Fibroblast of pulmonary artery (primary cell): Measurements from ENCODE around the gene CD300LG.
A peak's percentile ranks its signal among the peaks of the same experiment; 100 is the strongest.
"Not testable (repeated sequence)": the region's sequence is repeated elsewhere in the genome, so short reads cannot be mapped to it uniquely, and the experiment has no call there.

ENCODE experiments used
- DNase-seq: peaks from one replicate; pipeline ENCODE4 v3.0.0-alpha.2; 2010; ENCODE audit warnings: low read depth
- H3K4me3 ChIP-seq: replicated peaks from 2 replicates; pipeline ENCODE4 v1.5.1; 2011; ENCODE audit warnings: low read depth, mild to moderate bottlenecking, control low read depth, low read length, moderate library complexity
- TF ChIP-seq, protein P1 (sequence below): IDR thresholded peaks from 2 replicates; pipeline ENCODE4 v1.5.1; 2011; ENCODE audit warnings: mild to moderate bottlenecking, control low read depth, low read length, inconsistent platforms; ENCODE audit errors: missing control alignments

CD300LG gene, protein sequence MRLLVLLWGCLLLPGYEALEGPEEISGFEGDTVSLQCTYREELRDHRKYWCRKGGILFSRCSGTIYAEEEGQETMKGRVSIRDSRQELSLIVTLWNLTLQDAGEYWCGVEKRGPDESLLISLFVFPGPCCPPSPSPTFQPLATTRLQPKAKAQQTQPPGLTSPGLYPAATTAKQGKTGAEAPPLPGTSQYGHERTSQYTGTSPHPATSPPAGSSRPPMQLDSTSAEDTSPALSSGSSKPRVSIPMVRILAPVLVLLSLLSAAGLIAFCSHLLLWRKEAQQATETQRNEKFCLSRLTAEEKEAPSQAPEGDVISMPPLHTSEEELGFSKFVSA

DNA sequence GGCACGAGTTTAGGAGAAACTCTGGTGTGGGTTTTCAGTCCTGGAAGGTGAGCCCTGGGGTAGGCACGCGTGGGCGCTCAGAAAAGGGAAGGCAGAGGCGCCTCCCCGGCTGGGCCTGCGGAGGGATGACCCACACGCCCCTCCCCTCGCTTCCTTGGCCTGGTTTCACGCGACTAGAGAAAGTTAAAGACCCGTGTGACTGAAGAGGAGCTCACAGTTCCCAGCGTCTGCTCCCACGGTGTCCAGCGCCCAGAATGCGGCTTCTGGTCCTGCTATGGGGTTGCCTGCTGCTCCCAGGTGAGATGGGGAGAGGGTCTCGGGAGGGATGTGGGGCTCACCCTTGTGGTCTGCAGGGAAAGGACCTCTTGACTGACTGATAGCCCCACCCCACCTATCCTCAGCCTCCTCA, at the start of gene CD300LG:
Gene CD300LG (plus strand): TSS at position 214 of the 409 bp plus-strand sequence. CDS start 41 bp downstream, at position 255.
- TF ChIP-seq, protein P1, sequence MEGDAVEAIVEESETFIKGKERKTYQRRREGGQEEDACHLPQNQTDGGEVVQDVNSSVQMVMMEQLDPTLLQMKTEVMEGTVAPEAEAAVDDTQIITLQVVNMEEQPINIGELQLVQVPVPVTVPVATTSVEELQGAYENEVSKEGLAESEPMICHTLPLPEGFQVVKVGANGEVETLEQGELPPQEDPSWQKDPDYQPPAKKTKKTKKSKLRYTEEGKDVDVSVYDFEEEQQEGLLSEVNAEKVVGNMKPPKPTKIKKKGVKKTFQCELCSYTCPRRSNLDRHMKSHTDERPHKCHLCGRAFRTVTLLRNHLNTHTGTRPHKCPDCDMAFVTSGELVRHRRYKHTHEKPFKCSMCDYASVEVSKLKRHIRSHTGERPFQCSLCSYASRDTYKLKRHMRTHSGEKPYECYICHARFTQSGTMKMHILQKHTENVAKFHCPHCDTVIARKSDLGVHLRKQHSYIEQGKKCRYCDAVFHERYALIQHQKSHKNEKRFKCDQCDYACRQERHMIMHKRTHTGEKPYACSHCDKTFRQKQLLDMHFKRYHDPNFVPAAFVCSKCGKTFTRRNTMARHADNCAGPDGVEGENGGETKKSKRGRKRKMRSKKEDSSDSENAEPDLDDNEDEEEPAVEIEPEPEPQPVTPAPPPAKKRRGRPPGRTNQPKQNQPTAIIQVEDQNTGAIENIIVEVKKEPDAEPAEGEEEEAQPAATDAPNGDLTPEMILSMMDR = no peak
- DNase-seq = no peak
- H3K4me3 ChIP-seq = no peak within 1 kb of the TSS

DNA sequence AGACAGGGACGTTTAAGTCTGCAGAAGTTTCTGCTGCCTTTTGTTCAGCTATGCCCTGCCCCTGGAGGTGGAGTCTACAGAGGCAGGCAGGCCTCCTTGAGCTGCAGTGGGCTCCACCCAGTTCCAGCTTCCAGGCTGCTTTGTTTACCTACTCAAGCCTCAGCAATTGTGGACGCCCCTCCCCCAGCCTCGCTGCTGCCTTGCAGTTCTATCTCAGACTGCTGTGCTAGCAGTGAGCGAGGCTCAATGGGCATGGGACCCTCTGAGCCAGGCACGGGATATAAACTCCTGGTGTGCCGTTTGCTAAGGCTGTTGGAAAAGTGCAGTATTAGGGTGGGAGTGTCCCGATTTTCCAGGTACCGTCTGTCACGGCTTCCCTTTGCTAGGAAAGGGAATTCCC, 49.0 kb upstream of the CD300LG start:
- not testable (repeated sequence) for H3K4me3 ChIP-seq, DNase-seq

DNA sequence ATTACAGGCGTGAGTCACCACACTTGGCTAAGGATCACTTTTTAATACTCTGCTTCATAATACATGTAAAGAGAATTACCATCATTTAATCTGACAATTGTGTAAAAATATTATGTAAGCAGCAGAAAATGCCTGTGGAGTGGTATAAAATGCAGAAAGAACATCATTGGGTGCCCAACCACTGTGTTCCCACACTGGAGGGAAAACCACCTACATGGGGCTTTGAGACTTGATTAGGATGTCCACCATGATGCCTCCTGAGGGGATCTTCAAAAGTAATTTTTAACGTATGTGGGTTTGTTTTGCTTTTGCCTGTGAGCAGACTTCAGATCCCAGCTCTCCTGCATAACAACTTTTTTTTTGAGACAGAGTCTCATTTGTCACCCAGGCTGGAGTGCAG, 47.9 kb upstream of the CD300LG start:
- TF ChIP-seq, protein P1 = no peak
- no peak for DNase-seq
- H3K4me3 ChIP-seq = no peak overlapping the region

DNA sequence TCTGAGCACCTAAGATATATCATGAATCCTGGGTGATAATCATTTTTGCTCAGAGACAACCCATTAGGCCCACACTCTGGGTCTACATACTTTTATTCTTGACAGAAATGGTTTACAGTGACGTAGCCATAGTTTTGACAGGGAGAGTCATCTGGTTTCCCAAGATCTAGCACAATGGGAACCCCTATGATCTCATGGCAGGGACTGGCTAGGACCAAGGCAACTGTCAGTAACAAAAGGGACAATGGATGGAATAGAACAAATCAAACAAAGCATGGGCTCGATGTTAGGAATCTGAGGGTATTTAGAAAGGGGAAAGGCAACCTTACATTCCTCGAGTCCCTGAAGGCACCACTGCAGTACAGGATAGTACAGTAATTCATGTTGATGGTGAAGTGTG, 46.2 kb upstream of the CD300LG start:
- TF ChIP-seq, protein P1 = no peak
- DNase-seq = no peak
- H3K4me3 ChIP-seq = no peak overlapping the region

- TF ChIP-seq, protein P1 = no peak
- H3K4me3 ChIP-seq = no peak overlapping the region
- DNase-seq = no peak
These were observed 45.1 kb upstream of the CD300LG start for GRCh38 chr17:43801844-43802243.

DNA sequence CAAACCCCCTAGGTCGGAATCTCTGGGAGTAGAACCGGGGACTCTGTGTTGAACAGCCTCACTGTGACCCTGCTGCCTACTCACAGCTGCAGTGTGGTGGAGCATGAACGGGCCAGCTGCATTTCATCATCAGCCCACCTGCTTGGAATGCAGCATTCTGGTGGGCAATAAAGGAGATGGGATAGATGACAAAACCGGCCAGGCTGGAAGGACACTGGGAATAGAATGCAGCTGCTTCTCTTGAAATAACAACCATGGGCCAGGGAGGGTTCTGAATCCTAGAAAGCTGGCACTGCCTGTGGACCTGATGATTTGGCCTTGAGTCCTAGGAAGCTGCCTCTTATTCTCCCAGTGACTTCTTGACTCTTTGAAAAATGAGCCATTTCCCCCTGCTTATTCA, 43.2 kb upstream of the CD300LG start:
- peak; percentile 7 for DNase-seq
- H3K4me3 ChIP-seq = no peak overlapping the region
- TF ChIP-seq, protein P1 = no peak

DNA sequence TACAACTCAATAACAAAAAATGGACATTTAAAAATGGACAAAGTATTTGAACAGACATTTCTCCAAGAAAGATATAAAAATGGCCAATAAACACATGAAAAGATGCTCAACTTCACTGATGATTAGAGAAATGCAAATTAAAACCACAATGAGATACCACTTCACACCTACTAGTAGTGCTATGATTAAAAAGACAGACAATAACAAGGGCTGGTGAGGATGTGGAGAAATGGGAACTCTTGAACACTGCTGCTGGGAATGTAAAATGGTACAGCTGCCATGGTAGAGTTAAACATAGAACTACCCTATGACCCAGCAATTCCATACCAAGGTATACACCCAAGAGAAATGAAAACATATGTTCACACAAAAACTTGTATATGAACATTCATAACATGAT, 41.9 kb upstream of the CD300LG start:
- TF ChIP-seq, protein P1 = no peak
- DNase-seq = no peak

More for the DNA sequence above, 41.9 kb upstream of the CD300LG start:
- no peak overlapping the region for H3K4me3 ChIP-seq
